CD4-positive, alpha-beta T cell (primary cell): Measurements from ENCODE around the gene KRT13. TPM values are rescaled to one million over a fixed set of nuclear protein-coding genes. Genes with fewer than 3 reads are reported as not detected.

ENCODE experiments used
- ATAC-seq: fragments of 200-7000 bp; cut with Tn5 transposase; one replicate; pipeline ENCODE4 v1.10.0; 2022; ENCODE audit warnings: mild to moderate bottlenecking; ENCODE audit not compliant: poor library complexity
- CTCF ChIA-PET: fragments of 350-600 bp; sonication (Branson Sonifier 250); formaldehyde crosslinking; loops from one replicate; lab custom pipeline; 2021; ENCODE audit warnings: antibody characterized with exemption, inconsistent platforms; lab: Charles Lee
- POLR2A ChIA-PET: fragments of 350-600 bp; sonication (Branson Sonifier 250); formaldehyde crosslinking; loops from one replicate; lab custom pipeline; 2021; ENCODE audit warnings: antibody characterized with exemption, inconsistent platforms; lab: Charles Lee
- DNase-seq, 14 experiments: peaks; one replicate each; pipeline ENCODE4 v3.0.0-alpha.2; 2013 to 2020; ENCODE audit warnings: mixed read lengths in 2 of 14
- H3K27ac ChIP-seq, 2 donors: one replicate each; pipeline versions ENCODE4 v1.5.1 to v1.7.0; 2013; ENCODE audit warnings: low read length in 2 of 2, low read depth in 1 of 2, mild to moderate bottlenecking in 1 of 2
- H3K27me3 ChIP-seq, 2 experiments: 1 replicate in 1 of 2; 2 replicates in 1 of 2; pipeline versions ENCODE4 v1.6.1 to v1.7.0; 2013; ENCODE audit warnings: low read length in 2 of 2, control low read depth in 1 of 2, mild to moderate bottlenecking in 1 of 2, moderate library complexity in 1 of 2; ENCODE audit not compliant: insufficient read depth in 2 of 2, control insufficient read depth in 1 of 2
- H3K36me3 ChIP-seq: one replicate; pipeline ENCODE4 v1.6.1; 2013; ENCODE audit warnings: low read length, control low read depth; ENCODE audit not compliant: insufficient read depth
- H3K4me1 ChIP-seq: one replicate; pipeline ENCODE4 v1.6.1; 2013; ENCODE audit warnings: low read length, control low read depth; ENCODE audit not compliant: insufficient read depth
- H3K4me3 ChIP-seq: one replicate; pipeline ENCODE4 v1.5.1; 2013; ENCODE audit warnings: mild to moderate bottlenecking, low read length, moderate library complexity
- H3K9me3 ChIP-seq, 2 experiments: 1 replicate in 1 of 2; 2 replicates in 1 of 2; pipeline versions ENCODE4 v1.6.1 to v1.7.0; 2013; ENCODE audit warnings: low read length in 2 of 2, mild to moderate bottlenecking in 2 of 2, control low read depth in 1 of 2, moderate library complexity in 1 of 2; ENCODE audit not compliant: control insufficient read depth in 1 of 2, insufficient read depth in 1 of 2
- H3K27ac Mint-ChIP-seq: one replicate; pipeline ENCODE4 v1.8.0; 2020; ENCODE audit warnings: mixed read lengths
- H3K27me3 Mint-ChIP-seq: one replicate; pipeline ENCODE4 v1.8.0; 2021; ENCODE audit warnings: mixed read lengths
- H3K36me3 Mint-ChIP-seq: one replicate; pipeline ENCODE4 v1.8.0; 2021; ENCODE audit warnings: low read depth, mixed read lengths
- H3K4me1 Mint-ChIP-seq: one replicate; pipeline ENCODE4 v1.8.0; 2021; ENCODE audit warnings: low read depth, mixed read lengths
- H3K4me3 Mint-ChIP-seq: one replicate; pipeline ENCODE4 v1.8.0; 2020; ENCODE audit warnings: mild to moderate bottlenecking, mixed read lengths
- H3K9me3 Mint-ChIP-seq: one replicate; pipeline ENCODE4 v1.8.0; 2020; ENCODE audit warnings: mixed read lengths
- intact Hi-C, 2 experiments: fragments of 100-400 bp; cut with DNase I in 1 of 2; cut with micrococcal nuclease in 1 of 2; formaldehyde crosslinking; loops; one replicate each; pipeline versions ENCODE4 v1.15.1 to v1.9.0; 2023 to 2025; cut with DNase I, micrococcal nuclease
- total RNA-seq, 174 experiments: library from RNA in 2 of 174; stranded (reverse) in 2 of 174; gene quantifications; one replicate each; pipeline ENCODE4 v1.2.3 and lab custom pipeline; 2021 to 2026
- TF ChIP-seq, protein P1 (sequence below): fragments of 200-600 bp; IDR thresholded peaks from one replicate; pipeline ENCODE4 v1.8.0; 2022; ENCODE audit warnings: antibody characterized with exemption, mild to moderate bottlenecking

Gene KRT13
- total RNA-seq, 2 experiments from 2014 or later = not detected

GRCh38 chr17:41503202-41503601 is 2.2 kb downstream of the KRT13 start:
- Mint-ChIP-seq H3K9me3 (no peaks in the 10 kb centered on the region), H3K27me3 (no peaks in the 10 kb centered on the region), H3K4me1 (peaks cover 3% of the 10 kb centered on the region), H3K4me3 (no peak overlapping the region), H3K36me3 (no peaks in the 10 kb centered on the region), H3K27ac (no peak overlapping the region)
- ChIA-PET POLR2A (no interaction called here), CTCF (no interaction called here)
- Histone ChIP-seq H3K9me3 (no peaks in the 10 kb centered on the region), H3K36me3 (no peaks in the 10 kb centered on the region), H3K4me1 (peaks cover 4% of the 10 kb centered on the region), H3K27me3 (no peaks in the 10 kb centered on the region), H3K27ac (no peak overlapping the region), H3K4me3 (no peak overlapping the region)
- no peak for DNase-seq
- intact Hi-C loops = no loop called here
- TF ChIP-seq, protein P1, sequence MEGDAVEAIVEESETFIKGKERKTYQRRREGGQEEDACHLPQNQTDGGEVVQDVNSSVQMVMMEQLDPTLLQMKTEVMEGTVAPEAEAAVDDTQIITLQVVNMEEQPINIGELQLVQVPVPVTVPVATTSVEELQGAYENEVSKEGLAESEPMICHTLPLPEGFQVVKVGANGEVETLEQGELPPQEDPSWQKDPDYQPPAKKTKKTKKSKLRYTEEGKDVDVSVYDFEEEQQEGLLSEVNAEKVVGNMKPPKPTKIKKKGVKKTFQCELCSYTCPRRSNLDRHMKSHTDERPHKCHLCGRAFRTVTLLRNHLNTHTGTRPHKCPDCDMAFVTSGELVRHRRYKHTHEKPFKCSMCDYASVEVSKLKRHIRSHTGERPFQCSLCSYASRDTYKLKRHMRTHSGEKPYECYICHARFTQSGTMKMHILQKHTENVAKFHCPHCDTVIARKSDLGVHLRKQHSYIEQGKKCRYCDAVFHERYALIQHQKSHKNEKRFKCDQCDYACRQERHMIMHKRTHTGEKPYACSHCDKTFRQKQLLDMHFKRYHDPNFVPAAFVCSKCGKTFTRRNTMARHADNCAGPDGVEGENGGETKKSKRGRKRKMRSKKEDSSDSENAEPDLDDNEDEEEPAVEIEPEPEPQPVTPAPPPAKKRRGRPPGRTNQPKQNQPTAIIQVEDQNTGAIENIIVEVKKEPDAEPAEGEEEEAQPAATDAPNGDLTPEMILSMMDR = no peak
- ATAC-seq = no peak

DNA sequence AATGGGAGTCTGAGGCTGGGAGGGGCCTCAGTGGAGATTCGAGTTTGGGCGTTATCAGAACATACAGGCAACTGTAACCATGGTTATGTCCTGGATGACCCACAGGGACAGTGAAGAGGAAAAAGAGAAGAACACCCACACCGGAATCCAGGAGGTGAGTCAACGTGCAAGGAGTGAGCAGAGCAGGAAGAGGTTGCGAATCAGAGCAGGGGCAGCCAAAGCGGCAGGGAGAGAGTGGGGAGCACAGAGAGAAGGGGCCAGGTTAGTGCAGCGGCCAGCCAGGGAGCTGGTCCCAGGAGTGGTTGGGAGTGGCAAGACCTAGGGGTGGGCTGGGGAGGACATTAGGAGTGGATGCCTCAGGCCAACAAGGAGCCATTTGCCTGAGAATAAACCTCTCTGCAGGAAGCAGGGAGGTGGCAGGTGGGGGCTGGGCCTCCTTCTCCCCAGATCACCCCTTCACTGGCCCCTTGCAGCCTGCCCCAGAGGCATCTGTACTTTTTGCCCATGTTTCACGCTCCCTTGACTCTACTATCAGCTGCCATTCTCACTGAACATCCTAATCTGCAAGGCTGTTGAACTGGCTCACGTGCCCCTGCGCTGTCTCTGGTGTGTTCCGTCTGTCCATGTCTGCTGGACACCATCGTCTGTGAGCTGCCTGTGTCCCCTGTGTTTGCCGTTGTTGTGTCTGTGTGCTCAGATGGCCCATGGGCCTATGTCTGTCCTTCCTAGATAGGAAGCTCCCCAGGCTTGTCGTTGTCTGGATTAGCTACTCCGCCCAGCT is 5.1 kb downstream of the KRT13 start:
- H3K27ac ChIP-seq = no peak overlapping the region
- ATAC-seq (no peak), DNase-seq (peak in 1 of 14 experiments; percentile 41)
- Mint-ChIP-seq H3K4me1 (peaks cover 18% of the 10 kb centered on the region), H3K9me3 (no peaks in the 10 kb centered on the region), H3K4me3 (no peak overlapping the region), H3K36me3 (no peaks in the 10 kb centered on the region), H3K27ac (no peak overlapping the region), H3K27me3 (no peaks in the 10 kb centered on the region)
- ChIA-PET CTCF (no interaction called here), POLR2A (no interaction called here)
- intact Hi-C loops = no loop called here
- peaks cover 16% of the 10 kb centered on the region for H3K4me1 ChIP-seq
- H3K9me3 ChIP-seq = no peaks in the 10 kb centered on the region
- H3K36me3 ChIP-seq = no peaks in the 10 kb centered on the region
- TF ChIP-seq, protein P1 = no peak
- no peak overlapping the region for H3K4me3 ChIP-seq
- H3K27me3 ChIP-seq = no peaks in the 10 kb centered on the region

- Histone ChIP-seq H3K27ac (no peak overlapping the region), H3K27me3 (no peaks in the 10 kb centered on the region), H3K9me3 (no peaks in the 10 kb centered on the region), H3K36me3 (no peaks in the 10 kb centered on the region), H3K4me3 (no peak overlapping the region), H3K4me1 (peaks cover 16% of the 10 kb centered on the region)
- TF ChIP-seq, protein P1 = no peak
- Mint-ChIP-seq H3K4me1 (peaks cover 18% of the 10 kb centered on the region), H3K36me3 (no peaks in the 10 kb centered on the region), H3K27me3 (no peaks in the 10 kb centered on the region), H3K27ac (no peak overlapping the region), H3K4me3 (no peak overlapping the region), H3K9me3 (no peaks in the 10 kb centered on the region)
- intact Hi-C loops = loop anchor here in 1 of 2 experiments (10.0 kb wide), 1 partner anchor 175 kb away; no protein-coding TSS in a partner anchor
- ATAC-seq = no peak
- ChIA-PET CTCF (no interaction called here), POLR2A (no interaction called here)
- DNase-seq = no peak
Measured at GRCh38 chr17:41499714-41500113, 5.7 kb downstream of the KRT13 start.
